GM18499 (cell line): ENCODE measurements around the gene PCBP1.
"Not testable (repeated sequence)": the region's sequence is repeated elsewhere in the genome, so short reads cannot be mapped to it uniquely, and the experiment has no call there.

ENCODE experiments used
- ATAC-seq: cut with Tn5 transposase; IDR thresholded peaks from one replicate; pipeline ENCODE4 v1.9.1; 2021; ENCODE audit warnings: moderate number of reproducible peaks; ENCODE audit not compliant: insufficient read depth, unreplicated experiment

The PCBP1 gene

GRCh38 chr2:70123051-70123828 lies 36.0 kb downstream of the PCBP1 start:
- no peak for ATAC-seq

GRCh38 chr2:70123829-70124116 lies 36.5 kb downstream of the PCBP1 start:
- ATAC-seq = no peak

- ATAC-seq = no peak
These were observed 37.8 kb downstream of the PCBP1 start for GRCh38 chr2:70124983-70125480.

GRCh38 chr2:70125498-70125898 lies 38.2 kb downstream of the PCBP1 start:
- no peak for ATAC-seq

GRCh38 chr2:70126413-70126812 lies 39.1 kb downstream of the PCBP1 start:
- no peak for ATAC-seq

- ATAC-seq = no peak
These were observed 40.7 kb downstream of the PCBP1 start for GRCh38 chr2:70128005-70128404.

GRCh38 chr2:70131344-70132143 lies 44.3 kb downstream of the PCBP1 start:
- not testable (repeated sequence) for ATAC-seq

GRCh38 chr2:70132244-70133126 lies 45.2 kb downstream of the PCBP1 start:
- peak; percentile 32 for ATAC-seq

DNA sequence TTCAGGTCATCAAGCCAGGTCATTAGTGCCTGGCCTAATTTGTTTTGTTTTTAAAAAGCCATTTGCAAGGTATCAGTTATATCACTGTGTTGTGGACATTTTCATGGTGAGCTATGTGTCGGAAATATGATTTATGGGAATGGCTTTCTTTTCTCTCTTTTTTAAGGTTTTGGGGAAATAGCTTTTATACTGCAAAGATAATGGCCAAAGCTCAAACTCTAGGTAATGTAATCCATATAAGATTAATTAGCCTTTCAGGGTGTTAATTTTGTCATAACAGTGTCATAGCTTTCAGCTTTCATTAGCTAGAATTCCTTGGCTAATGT lies 45.8 kb downstream of the PCBP1 start:
- no peak for ATAC-seq

- no peak for ATAC-seq
These were observed 46.4 kb downstream of the PCBP1 start for GRCh38 chr2:70133491-70134322.

DNA sequence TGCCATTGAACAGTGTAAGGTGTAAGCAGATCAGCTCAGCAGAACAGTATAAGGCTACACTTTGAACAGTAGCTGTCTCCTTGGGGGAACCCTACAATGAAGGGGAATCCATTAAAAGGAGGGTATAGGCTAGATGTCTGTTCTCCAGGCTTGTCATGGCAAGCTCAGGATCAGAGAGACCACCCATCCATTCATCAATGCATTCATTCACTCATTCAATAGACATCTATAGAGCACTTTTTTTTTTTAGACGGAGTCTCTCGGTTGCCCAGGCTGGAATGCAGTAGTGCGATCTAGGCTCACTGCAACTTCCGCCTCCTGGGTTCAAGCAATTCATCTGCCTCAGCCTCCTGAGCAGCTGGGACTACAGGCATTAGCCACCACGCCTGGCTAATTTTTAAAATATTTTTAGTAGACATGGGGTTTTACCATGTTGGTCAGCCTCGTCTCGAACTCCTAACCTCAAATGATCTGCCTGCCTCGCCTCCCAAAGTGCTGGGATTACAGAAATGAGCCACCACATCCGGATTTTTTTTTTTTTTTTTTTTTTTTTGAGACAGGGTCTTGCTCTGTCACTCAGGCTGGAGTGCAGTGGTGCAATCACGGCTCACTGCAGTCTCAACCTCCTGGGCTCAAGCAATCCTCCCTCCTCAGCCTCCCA lies 47.2 kb downstream of the PCBP1 start:
- ATAC-seq = not testable (repeated sequence)
